ENCODE data around the gene CCDC122.

The CCDC122 gene

GRCh38 chr13:43878892-43879754 lies at the start of gene CCDC122:
Gene CCDC122 (minus strand): TSS chr13:43879740. CDS start chr13:43869376, 10,364 bp downstream.
- peak in 1 of 2 donors; percentile 62 for DNase-seq (ENCODE audit: extremely low read depth in 1 of 2, low read depth in 1 of 2)

- DNase-seq (ENCODE audit: extremely low read depth in 1 of 2, low read depth in 1 of 2), result no peak
Measured at GRCh38 chr13:43924549-43925245, 45.2 kb upstream of the CCDC122 start.

GRCh38 chr13:43920965-43921674 lies 41.6 kb upstream of the CCDC122 start:
- no peak for DNase-seq (ENCODE audit: extremely low read depth in 1 of 2, low read depth in 1 of 2)

- DNase-seq (ENCODE audit: extremely low read depth in 1 of 2, low read depth in 1 of 2), result no peak
Measured at GRCh38 chr13:43918636-43919035, 39.1 kb upstream of the CCDC122 start.

GRCh38 chr13:43916828-43917227 lies 37.3 kb upstream of the CCDC122 start:
- no peak for DNase-seq (ENCODE audit: extremely low read depth in 1 of 2, low read depth in 1 of 2)

GRCh38 chr13:43915451-43915850 lies 35.9 kb upstream of the CCDC122 start:
- no peak for DNase-seq (ENCODE audit: extremely low read depth in 1 of 2, low read depth in 1 of 2)

GRCh38 chr13:43911871-43912270 lies 32.3 kb upstream of the CCDC122 start:
- no peak for DNase-seq (ENCODE audit: extremely low read depth in 1 of 2, low read depth in 1 of 2)

- DNase-seq (ENCODE audit: extremely low read depth in 1 of 2, low read depth in 1 of 2), result no peak
Measured at GRCh38 chr13:43911278-43911677, 31.7 kb upstream of the CCDC122 start.

- no peak for DNase-seq (ENCODE audit: extremely low read depth in 1 of 2, low read depth in 1 of 2)
Measured at GRCh38 chr13:43910856-43911255, 31.3 kb upstream of the CCDC122 start.

- no peak for DNase-seq (ENCODE audit: extremely low read depth in 1 of 2, low read depth in 1 of 2)
Measured at GRCh38 chr13:43908156-43909126, 28.9 kb upstream of the CCDC122 start.

GRCh38 chr13:43905435-43906031 lies 26.0 kb upstream of the CCDC122 start:
- DNase-seq (ENCODE audit: extremely low read depth in 1 of 2, low read depth in 1 of 2), result no peak

- DNase-seq (ENCODE audit: extremely low read depth in 1 of 2, low read depth in 1 of 2), result no peak
Measured at GRCh38 chr13:43895940-43896339, 16.4 kb upstream of the CCDC122 start.

- no peak for DNase-seq (ENCODE audit: extremely low read depth in 1 of 2, low read depth in 1 of 2)
Measured at GRCh38 chr13:43894438-43894837, 14.9 kb upstream of the CCDC122 start.

- DNase-seq (ENCODE audit: extremely low read depth in 1 of 2, low read depth in 1 of 2), result no peak
Measured at GRCh38 chr13:43884222-43884621, 4.7 kb upstream of the CCDC122 start.

GRCh38 chr13:43883631-43884030 lies 4.1 kb upstream of the CCDC122 start:
- no peak for DNase-seq (ENCODE audit: extremely low read depth in 1 of 2, low read depth in 1 of 2)

- DNase-seq (ENCODE audit: extremely low read depth in 1 of 2, low read depth in 1 of 2), result no peak
Measured at GRCh38 chr13:43881580-43881979, 2.0 kb upstream of the CCDC122 start.

- no peak for DNase-seq (ENCODE audit: extremely low read depth in 1 of 2, low read depth in 1 of 2)
Measured at GRCh38 chr13:43880926-43881325, 1.4 kb upstream of the CCDC122 start.

GRCh38 chr13:43880214-43880855 lies 795 bp upstream of the CCDC122 start:
- DNase-seq (ENCODE audit: extremely low read depth in 1 of 2, low read depth in 1 of 2), result no peak

- DNase-seq (ENCODE audit: extremely low read depth in 1 of 2, low read depth in 1 of 2), result peak in 1 of 2 donors; percentile 13
Measured at GRCh38 chr13:43879755-43880181, 228 bp upstream of the CCDC122 start, which contains the start of gene LACC1. Gene LACC1 (plus strand): TSS chr13:43879904. CDS start chr13:43880986, 1,082 bp downstream.
